PC-9 (cell line): ENCODE results near the gene FAM193B. TPM values are rescaled to one million over a fixed set of nuclear protein-coding genes. Genes with fewer than 3 reads are reported as not detected.
A peak's percentile ranks its signal among the peaks of the same experiment; 100 is the strongest.

Experiments
- BruUV-seq: library from RNA; stranded (reverse); fragments of 400-500 nt; replicated peaks from 2 replicates; lab custom pipeline; 2021; lab: Mats Ljungman, UMichigan
- CTCF ChIA-PET: fragments of 300-600 bp; sonication (Branson Sonifier 250); formaldehyde crosslinking; loops from one replicate; lab custom pipeline; 2022; ENCODE audit warnings: antibody characterized with exemption; lab: Charles Lee
- POLR2A ChIA-PET: fragments of 300-600 bp; sonication (Branson Sonifier 250); formaldehyde crosslinking; loops from one replicate; lab custom pipeline; 2022; ENCODE audit warnings: antibody characterized with exemption; ENCODE audit not compliant: unreplicated experiment; lab: Charles Lee
- DNase-seq, 2 experiments: peaks; one replicate each; pipeline versions ENCODE4 v3.0.0 to v3.0.0-alpha.2; 2015 to 2022; ENCODE audit warnings: mixed read lengths in 1 of 2
- H2AFZ ChIP-seq: fragments of 200-600 bp; sonication (generic); 2 replicates; pipeline ENCODE4 v1.8.1; 2017; ENCODE audit warnings: antibody characterized with exemption
- H3F3A ChIP-seq: fragments of 200-600 bp; sonication (generic); 2 replicates; pipeline ENCODE4 v1.8.1; 2017; ENCODE audit warnings: antibody characterized with exemption, mild to moderate bottlenecking, low read depth; ENCODE audit not compliant: insufficient read depth
- H3K27ac ChIP-seq: fragments of 200-600 bp; sonication (generic); 2 replicates; pipeline ENCODE4 v1.6.1; 2016; ENCODE audit warnings: mixed run types
- H3K27me3 ChIP-seq: fragments of 200-600 bp; sonication (generic); 2 replicates; pipeline ENCODE4 v1.6.1; 2016; ENCODE audit warnings: low read depth, mixed run types; ENCODE audit not compliant: insufficient read depth
- H3K36me3 ChIP-seq: fragments of 200-600 bp; sonication (generic); 2 replicates; pipeline ENCODE4 v1.6.1; 2016; ENCODE audit warnings: low read depth, mixed run types
- H3K4me1 ChIP-seq: fragments of 200-600 bp; sonication (generic); replicated peaks from 2 replicates; pipeline ENCODE4 v1.6.1; 2016; ENCODE audit warnings: mixed run types; ENCODE audit not compliant: insufficient read depth
- H3K4me2 ChIP-seq: fragments of 200-600 bp; sonication (generic); 2 replicates; pipeline ENCODE4 v1.6.1; 2017; ENCODE audit warnings: mixed run types
- H3K4me3 ChIP-seq: fragments of 200-600 bp; sonication (generic); 2 replicates; pipeline ENCODE4 v1.6.1; 2016; ENCODE audit warnings: mixed run types
- H3K79me2 ChIP-seq: fragments of 200-600 bp; sonication (generic); 2 replicates; pipeline ENCODE4 v1.6.1; 2017; ENCODE audit warnings: low read depth, mixed run types
- H3K9me2 ChIP-seq: fragments of 200-600 bp; sonication (generic); 2 replicates; pipeline ENCODE4 v1.8.1; 2017; ENCODE audit warnings: mild to moderate bottlenecking; ENCODE audit not compliant: insufficient read depth
- H3K9me3 ChIP-seq: fragments of 200-600 bp; sonication (generic); 2 replicates; pipeline ENCODE4 v1.8.1; 2016; ENCODE audit warnings: low read depth; ENCODE audit not compliant: insufficient read depth
- H4K20me1 ChIP-seq: fragments of 200-600 bp; sonication (generic); 2 replicates; pipeline ENCODE4 v1.8.1; 2017; ENCODE audit not compliant: insufficient read depth
- EZH2 ChIP-seq: fragments of 200-600 bp; sonication (generic); IDR thresholded peaks from 2 replicates; pipeline ENCODE4 v1.8.0; 2017; ENCODE audit warnings: antibody characterized with exemption, low read depth
- intact Hi-C: fragments of 100-400 bp; cut with micrococcal nuclease; formaldehyde crosslinking; loops from one replicate; pipeline ENCODE4 v1.10.0; 2022; ENCODE audit not compliant: unreplicated experiment
- total RNA-seq: library from RNA; stranded (reverse); gene quantifications from 2 replicates; pipeline ENCODE4 v1.2.3, GENCODE V29; 2021
- TF ChIP-seq, protein P1 (sequence below): fragments of 200-600 bp; sonication (generic); conservative IDR thresholded peaks from 2 replicates; pipeline ENCODE4 v1.6.1; 2017; ENCODE audit warnings: mixed run types, antibody characterized with exemption, mild to moderate bottlenecking, moderate library complexity

FAM193B gene
- total RNA-seq, 1 experiment from 2014 or later, result 70.4 TPM

DNA sequence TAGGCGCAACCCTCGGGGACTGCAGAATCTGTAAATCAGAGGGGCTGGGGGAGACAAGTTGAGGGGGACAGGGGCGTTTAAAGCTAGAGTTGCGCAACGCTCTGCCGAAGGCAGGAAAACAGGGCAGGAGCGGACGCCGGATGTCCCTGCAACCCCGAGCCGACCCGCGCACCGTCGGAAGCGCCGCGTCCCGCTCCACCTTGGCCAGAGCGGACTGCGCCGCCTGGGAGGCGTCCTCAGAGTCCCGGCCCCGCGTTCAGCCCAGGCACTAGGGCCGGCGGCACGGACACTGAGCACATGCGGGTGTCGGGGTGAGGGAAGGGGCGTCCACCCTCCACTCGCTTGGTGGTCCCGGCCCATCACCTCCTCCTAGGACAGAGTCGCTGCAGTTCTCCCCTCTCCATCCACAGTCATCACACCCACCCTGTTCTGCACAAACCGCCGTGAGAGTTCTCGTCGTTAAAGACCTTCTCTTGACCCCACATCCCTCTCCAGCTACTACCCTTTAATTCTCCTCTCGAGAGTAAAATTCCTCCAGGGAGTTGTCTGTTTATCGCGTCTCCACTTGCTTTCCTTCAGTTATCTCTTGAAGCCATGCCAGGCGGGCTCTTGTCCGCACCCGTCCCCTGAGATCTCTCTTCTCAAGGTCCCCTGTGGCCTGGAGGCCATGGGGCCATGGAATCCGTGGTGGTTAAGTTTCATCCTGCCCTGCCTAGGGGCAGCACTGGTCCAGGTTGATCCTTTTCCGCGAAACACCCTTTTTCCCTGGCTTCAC is 56.2 kb downstream of the FAM193B start:
- Histone ChIP-seq H3F3A (peaks cover 40% of the 10 kb centered on the region; the same call in 1 of the 2 replicates), H2AFZ (0 out of 2 replicates have a peak overlapping the region, but pooled peaks have one; percentile 19), H3K27ac (no peak overlapping the region), H3K4me3 (peak overlapping the region; percentile 85; the same call in 1 of the 2 replicates), H4K20me1 (no peaks in the 10 kb centered on the region), H3K79me2 (peaks cover 25% of the 10 kb centered on the region), H3K9me3 (no peaks in the 10 kb centered on the region), H3K4me2 (peak overlapping the region; percentile 77), H3K4me1 (peaks cover 37% of the 10 kb centered on the region), H3K36me3 (no peaks in the 10 kb centered on the region), H3K9me2 (no peaks in the 10 kb centered on the region), H3K27me3 (no peaks in the 10 kb centered on the region)
- intact Hi-C loops, result loop anchor here (5.0 kb wide), 1 partner anchor 366 kb away; the partner anchor contains the start of gene NSD1
- ChIA-PET POLR2A (interaction anchor here (0.5 to 1.0 kb wide), 11 partner anchors 18 to 1604 kb away, joined by 3 to 13 read pairs (median 6); partner anchors contain the start of genes DDX41 and GRK6), CTCF (interaction anchor here (0.6 to 1.4 kb wide), 3 partner anchors 41 to 189 kb away, joined by 3 to 12 read pairs (median 3); no protein-coding TSS in a partner anchor)
- DNase-seq, result no peak
- TF ChIP-seq, protein P1, sequence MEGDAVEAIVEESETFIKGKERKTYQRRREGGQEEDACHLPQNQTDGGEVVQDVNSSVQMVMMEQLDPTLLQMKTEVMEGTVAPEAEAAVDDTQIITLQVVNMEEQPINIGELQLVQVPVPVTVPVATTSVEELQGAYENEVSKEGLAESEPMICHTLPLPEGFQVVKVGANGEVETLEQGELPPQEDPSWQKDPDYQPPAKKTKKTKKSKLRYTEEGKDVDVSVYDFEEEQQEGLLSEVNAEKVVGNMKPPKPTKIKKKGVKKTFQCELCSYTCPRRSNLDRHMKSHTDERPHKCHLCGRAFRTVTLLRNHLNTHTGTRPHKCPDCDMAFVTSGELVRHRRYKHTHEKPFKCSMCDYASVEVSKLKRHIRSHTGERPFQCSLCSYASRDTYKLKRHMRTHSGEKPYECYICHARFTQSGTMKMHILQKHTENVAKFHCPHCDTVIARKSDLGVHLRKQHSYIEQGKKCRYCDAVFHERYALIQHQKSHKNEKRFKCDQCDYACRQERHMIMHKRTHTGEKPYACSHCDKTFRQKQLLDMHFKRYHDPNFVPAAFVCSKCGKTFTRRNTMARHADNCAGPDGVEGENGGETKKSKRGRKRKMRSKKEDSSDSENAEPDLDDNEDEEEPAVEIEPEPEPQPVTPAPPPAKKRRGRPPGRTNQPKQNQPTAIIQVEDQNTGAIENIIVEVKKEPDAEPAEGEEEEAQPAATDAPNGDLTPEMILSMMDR, result no peak
- TF ChIP-seq EZH2, result no peak
- BruUV-seq, result TSS peak; percentile 31

- DNase-seq, result peak; percentile 88 to 99
- peak within 1 kb of the TSS; percentile 61; the same call in 1 of the 2 replicates for H2AFZ ChIP-seq
- no peaks in the 10 kb centered on the region; the same call in 1 of the 2 replicates for H3K36me3 ChIP-seq
- H3K4me2 ChIP-seq, result peak within 1 kb of the TSS; percentile 82
- peak within 1 kb of the TSS; percentile 85 for H3K4me3 ChIP-seq
- H3K9me2 ChIP-seq, result no peaks in the 10 kb centered on the region
- H3K27me3 ChIP-seq, result no peaks in the 10 kb centered on the region
- peaks cover 41% of the 10 kb centered on the region for H3K4me1 ChIP-seq
- peak within 1 kb of the TSS; percentile 65 for H3K27ac ChIP-seq
- ChIA-PET POLR2A (interaction anchor here (0.5 to 1.0 kb wide), 17 partner anchors 17 to 1603 kb away, joined by 3 to 13 read pairs (median 5); partner anchors contain the start of genes DDX41 and GRK6), CTCF (interaction anchor here (0.6 to 1.4 kb wide), 6 partner anchors 40 to 410 kb away, joined by 3 to 12 read pairs (median 4); no protein-coding TSS in a partner anchor)
- peaks cover 42% of the 10 kb centered on the region; the same call in 1 of the 2 replicates for H3F3A ChIP-seq
- intact Hi-C loops, result loop anchor here (1.0 to 5.0 kb wide), 5 partner anchors 19 to 365 kb away; partner anchors contain the start of genes DDX41 and NSD1
- TF ChIP-seq EZH2, result no peak
- TF ChIP-seq, protein P1, result no peak
- H3K9me3 ChIP-seq, result no peaks in the 10 kb centered on the region
- no TSS peak for BruUV-seq
- H3K79me2 ChIP-seq, result peaks cover 33% of the 10 kb centered on the region
- H4K20me1 ChIP-seq, result no peaks in the 10 kb centered on the region
Measured at GRCh38 chr5:177497292-177498012, 56.9 kb downstream of the FAM193B start, which contains the start of gene PDLIM7. TSS of gene PDLIM7 (minus strand) at chr5:177497604. CDS start at chr5:177496512, 1,092 bp downstream.
